GM04504 (cell line): ENCODE measurements around the gene SHFL.

ENCODE experiments used
- DNase-seq: peaks from one replicate; pipeline ENCODE4 v3.0.0-alpha.2; 2012; ENCODE audit warnings: low read depth

SHFL gene

GRCh38 chr19:10085641-10086590, at the start of gene SHFL:
TSS of gene SHFL (plus strand) at chr19:10086317. CDS start at chr19:10086428, 111 bp downstream.
- no peak for DNase-seq

- DNase-seq, result no peak
Observed at GRCh38 chr19:10036601-10037071, 49.5 kb upstream of the SHFL start.

GRCh38 chr19:10037367-10037766, 48.8 kb upstream of the SHFL start:
- DNase-seq, result no peak

GRCh38 chr19:10037809-10038208, 48.3 kb upstream of the SHFL start:
- DNase-seq, result no peak

GRCh38 chr19:10043286-10043927, 42.7 kb upstream of the SHFL start:
- DNase-seq, result peak; percentile 10

GRCh38 chr19:10044390-10044789, 41.7 kb upstream of the SHFL start:
- no peak for DNase-seq

GRCh38 chr19:10045371-10045770, 40.7 kb upstream of the SHFL start:
- no peak for DNase-seq

- no peak for DNase-seq
Observed at GRCh38 chr19:10049626-10050025, 36.5 kb upstream of the SHFL start.

- DNase-seq, result no peak
Observed at GRCh38 chr19:10052602-10053360, 33.3 kb upstream of the SHFL start.

GRCh38 chr19:10061717-10062310, 24.3 kb upstream of the SHFL start:
- DNase-seq, result no peak

GRCh38 chr19:10068205-10068604, 17.9 kb upstream of the SHFL start:
- DNase-seq, result no peak

GRCh38 chr19:10069046-10069445, 17.1 kb upstream of the SHFL start:
- DNase-seq, result no peak

- DNase-seq, result no peak
Observed at GRCh38 chr19:10070730-10071446, 15.2 kb upstream of the SHFL start.

GRCh38 chr19:10074153-10074552, 12.0 kb upstream of the SHFL start:
- DNase-seq, result no peak

- DNase-seq, result no peak
Observed at GRCh38 chr19:10076535-10076934, 9.6 kb upstream of the SHFL start.

- no peak for DNase-seq
Observed at GRCh38 chr19:10078329-10078728, 7.8 kb upstream of the SHFL start.

GRCh38 chr19:10079031-10079453, 7.1 kb upstream of the SHFL start:
- DNase-seq, result no peak

GRCh38 chr19:10083911-10084310, 2.2 kb upstream of the SHFL start:
- no peak for DNase-seq

- DNase-seq, result no peak
Observed at GRCh38 chr19:10084803-10085202, 1.3 kb upstream of the SHFL start.

- DNase-seq, result no peak
Observed at GRCh38 chr19:10086591-10087192, 575 bp downstream of the SHFL start.
